CD4-positive, alpha-beta T cell (primary cell): ENCODE results near the gene MACC1. TPM values are rescaled to one million over a fixed set of nuclear protein-coding genes. Genes with fewer than 3 reads are reported as not detected.
A peak's percentile ranks its signal among the peaks of the same experiment; 100 is the strongest.

Source experiments
- ATAC-seq: fragments of 200-7000 bp; cut with Tn5 transposase; one replicate; pipeline ENCODE4 v1.10.0; 2022; ENCODE audit warnings: mild to moderate bottlenecking; ENCODE audit not compliant: poor library complexity
- CTCF ChIA-PET: fragments of 350-600 bp; sonication (Branson Sonifier 250); formaldehyde crosslinking; loops from one replicate; lab custom pipeline; 2021; ENCODE audit warnings: antibody characterized with exemption, inconsistent platforms; lab: Charles Lee
- POLR2A ChIA-PET: fragments of 350-600 bp; sonication (Branson Sonifier 250); formaldehyde crosslinking; loops from one replicate; lab custom pipeline; 2021; ENCODE audit warnings: antibody characterized with exemption, inconsistent platforms; lab: Charles Lee
- DNase-seq, 14 experiments: peaks; one replicate each; pipeline ENCODE4 v3.0.0-alpha.2; 2013 to 2020; ENCODE audit warnings: mixed read lengths in 2 of 14
- H3K27ac ChIP-seq, 2 donors: one replicate each; pipeline versions ENCODE4 v1.5.1 to v1.7.0; 2013; ENCODE audit warnings: low read length in 2 of 2, low read depth in 1 of 2, mild to moderate bottlenecking in 1 of 2
- H3K27me3 ChIP-seq, 2 experiments: 1 replicate in 1 of 2; 2 replicates in 1 of 2; pipeline versions ENCODE4 v1.6.1 to v1.7.0; 2013; ENCODE audit warnings: low read length in 2 of 2, control low read depth in 1 of 2, mild to moderate bottlenecking in 1 of 2, moderate library complexity in 1 of 2; ENCODE audit not compliant: insufficient read depth in 2 of 2, control insufficient read depth in 1 of 2
- H3K36me3 ChIP-seq: one replicate; pipeline ENCODE4 v1.6.1; 2013; ENCODE audit warnings: low read length, control low read depth; ENCODE audit not compliant: insufficient read depth
- H3K4me1 ChIP-seq: one replicate; pipeline ENCODE4 v1.6.1; 2013; ENCODE audit warnings: low read length, control low read depth; ENCODE audit not compliant: insufficient read depth
- H3K4me3 ChIP-seq: one replicate; pipeline ENCODE4 v1.5.1; 2013; ENCODE audit warnings: mild to moderate bottlenecking, low read length, moderate library complexity
- H3K9me3 ChIP-seq, 2 experiments: 1 replicate in 1 of 2; 2 replicates in 1 of 2; pipeline versions ENCODE4 v1.6.1 to v1.7.0; 2013; ENCODE audit warnings: low read length in 2 of 2, mild to moderate bottlenecking in 2 of 2, control low read depth in 1 of 2, moderate library complexity in 1 of 2; ENCODE audit not compliant: control insufficient read depth in 1 of 2, insufficient read depth in 1 of 2
- H3K27ac Mint-ChIP-seq: one replicate; pipeline ENCODE4 v1.8.0; 2020; ENCODE audit warnings: mixed read lengths
- H3K27me3 Mint-ChIP-seq: one replicate; pipeline ENCODE4 v1.8.0; 2021; ENCODE audit warnings: mixed read lengths
- H3K36me3 Mint-ChIP-seq: one replicate; pipeline ENCODE4 v1.8.0; 2021; ENCODE audit warnings: low read depth, mixed read lengths
- H3K4me1 Mint-ChIP-seq: one replicate; pipeline ENCODE4 v1.8.0; 2021; ENCODE audit warnings: low read depth, mixed read lengths
- H3K4me3 Mint-ChIP-seq: one replicate; pipeline ENCODE4 v1.8.0; 2020; ENCODE audit warnings: mild to moderate bottlenecking, mixed read lengths
- H3K9me3 Mint-ChIP-seq: one replicate; pipeline ENCODE4 v1.8.0; 2020; ENCODE audit warnings: mixed read lengths
- CTCF ChIP-seq: fragments of 200-600 bp; IDR thresholded peaks from one replicate; pipeline ENCODE4 v1.8.0; 2022; ENCODE audit warnings: antibody characterized with exemption, mild to moderate bottlenecking
- intact Hi-C, 2 experiments: fragments of 100-400 bp; cut with DNase I in 1 of 2; cut with micrococcal nuclease in 1 of 2; formaldehyde crosslinking; loops; one replicate each; pipeline versions ENCODE4 v1.15.1 to v1.9.0; 2023 to 2025; cut with DNase I, micrococcal nuclease
- total RNA-seq, 174 experiments: library from RNA in 2 of 174; stranded (reverse) in 2 of 174; gene quantifications; one replicate each; pipeline ENCODE4 v1.2.3 and lab custom pipeline; 2021 to 2026

Gene MACC1
- total RNA-seq, 2 experiments from 2014 or later: 0.05 to 0.14 TPM

DNA sequence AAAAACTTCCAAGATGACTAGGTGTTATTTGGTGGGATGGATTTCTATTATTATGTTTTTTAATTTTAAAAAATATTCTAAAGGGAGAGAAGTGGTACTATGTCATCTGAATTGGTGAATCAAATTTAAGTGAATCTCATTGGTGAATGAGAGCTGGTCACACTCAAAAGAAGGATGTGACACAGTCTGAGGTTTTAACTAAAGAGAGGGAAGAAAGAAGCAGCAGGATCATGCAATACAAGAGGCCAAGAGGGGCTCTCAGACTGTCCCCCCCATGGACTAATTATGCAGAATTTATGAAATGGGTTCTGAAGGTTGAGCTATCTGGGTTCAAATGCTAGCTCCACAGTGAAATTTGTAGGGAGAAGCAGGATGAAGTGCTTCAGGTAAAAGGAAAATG, 16.2 kb downstream of the MACC1 start:
- Histone ChIP-seq H3K27me3 (no peaks in the 10 kb centered on the region), H3K4me3 (no peak overlapping the region), H3K9me3 (no peaks in the 10 kb centered on the region), H3K36me3 (no peaks in the 10 kb centered on the region), H3K27ac (no peak overlapping the region), H3K4me1 (no peaks in the 10 kb centered on the region)
- Mint-ChIP-seq H3K27me3 (no peaks in the 10 kb centered on the region), H3K4me3 (no peak overlapping the region), H3K9me3 (no peaks in the 10 kb centered on the region), H3K36me3 (no peaks in the 10 kb centered on the region), H3K4me1 (peaks cover 3% of the 10 kb centered on the region), H3K27ac (no peak overlapping the region)
- CTCF ChIA-PET: no interaction called here
- intact Hi-C loops: no loop called here
- no peak for TF ChIP-seq CTCF
- POLR2A ChIA-PET: no interaction called here
- DNase-seq (no peak), ATAC-seq (no peak)

DNA sequence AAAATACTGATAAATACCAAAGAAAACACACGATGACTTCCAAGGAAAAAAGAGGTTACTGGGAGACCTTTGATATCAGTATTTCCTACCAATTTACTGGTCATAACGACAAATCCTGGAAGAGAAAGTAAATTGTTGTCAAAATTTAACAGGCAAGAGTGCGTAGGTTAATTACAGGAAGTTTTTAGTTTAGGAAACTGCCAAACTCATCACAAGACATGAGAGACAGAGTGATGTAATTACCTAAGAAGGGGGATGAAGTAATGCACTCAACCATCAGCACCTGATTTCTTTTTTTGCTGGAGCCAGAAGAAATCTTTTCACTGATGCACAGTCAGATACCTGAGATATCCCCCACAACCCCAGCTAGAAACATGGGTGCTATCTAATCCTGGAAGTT, 16.8 kb downstream of the MACC1 start:
- Mint-ChIP-seq H3K9me3 (no peaks in the 10 kb centered on the region), H3K27ac (no peak overlapping the region), H3K4me3 (no peak overlapping the region), H3K27me3 (no peaks in the 10 kb centered on the region), H3K36me3 (no peaks in the 10 kb centered on the region), H3K4me1 (peaks cover 3% of the 10 kb centered on the region)
- CTCF ChIA-PET: no interaction called here
- TF ChIP-seq CTCF: no peak
- Histone ChIP-seq H3K27me3 (no peaks in the 10 kb centered on the region), H3K4me3 (no peak overlapping the region), H3K36me3 (no peaks in the 10 kb centered on the region), H3K27ac (no peak overlapping the region), H3K9me3 (no peaks in the 10 kb centered on the region), H3K4me1 (no peaks in the 10 kb centered on the region)
- ATAC-seq (no peak), DNase-seq (peak in 2 of 14 experiments; percentile 27 to 32)
- intact Hi-C loops: no loop called here
- POLR2A ChIA-PET: no interaction called here

DNA sequence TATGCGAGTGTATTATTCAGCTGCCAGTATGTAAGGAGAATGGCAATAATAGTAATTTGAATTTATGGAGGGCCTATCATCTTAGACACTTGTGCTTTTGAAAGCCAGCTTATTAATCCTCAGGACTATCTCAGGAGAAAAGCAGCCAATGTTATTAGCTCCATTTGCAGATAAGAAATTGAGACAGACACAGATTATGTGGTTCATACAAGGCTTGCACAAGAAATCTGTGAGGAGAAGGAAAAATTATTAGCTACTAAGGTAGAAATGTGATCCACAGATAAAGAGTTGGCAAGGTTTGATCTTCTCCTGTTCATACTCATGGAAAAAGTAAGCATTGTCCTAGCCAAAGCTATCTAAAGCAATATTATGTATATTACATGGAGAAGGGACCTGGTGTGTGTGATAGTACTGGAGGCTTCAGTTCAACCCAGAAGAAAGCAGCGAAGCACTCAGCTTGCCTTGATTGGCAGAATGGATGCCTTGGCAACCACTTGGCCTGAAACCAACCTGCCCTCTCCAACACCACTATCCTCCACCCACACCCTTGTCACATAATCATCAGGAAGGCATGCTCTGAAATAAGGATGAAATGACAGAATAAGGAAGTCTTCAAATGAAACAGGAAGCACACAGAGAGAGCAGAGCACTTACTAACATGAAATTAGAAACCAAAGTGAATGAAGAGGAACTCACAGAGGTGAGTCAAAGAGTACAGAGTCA, 18.0 kb downstream of the MACC1 start:
- Mint-ChIP-seq H3K4me3 (no peak overlapping the region), H3K4me1 (peaks cover 3% of the 10 kb centered on the region), H3K27ac (no peak overlapping the region), H3K27me3 (no peaks in the 10 kb centered on the region), H3K36me3 (no peaks in the 10 kb centered on the region), H3K9me3 (no peaks in the 10 kb centered on the region)
- H3K27ac ChIP-seq: no peak overlapping the region
- H3K4me1 ChIP-seq: no peaks in the 10 kb centered on the region
- H3K36me3 ChIP-seq: no peaks in the 10 kb centered on the region
- intact Hi-C loops: no loop called here
- H3K9me3 ChIP-seq: no peaks in the 10 kb centered on the region
- no peaks in the 10 kb centered on the region for H3K27me3 ChIP-seq
- ChIA-PET POLR2A (no interaction called here), CTCF (no interaction called here)
- no peak overlapping the region for H3K4me3 ChIP-seq
- DNase-seq: peak in 3 of 14 experiments; percentile 21 to 58 (median 55)
- no peak for TF ChIP-seq CTCF
- no peak for ATAC-seq
